ENCODE data around the gene CPAMD8.

DNA sequence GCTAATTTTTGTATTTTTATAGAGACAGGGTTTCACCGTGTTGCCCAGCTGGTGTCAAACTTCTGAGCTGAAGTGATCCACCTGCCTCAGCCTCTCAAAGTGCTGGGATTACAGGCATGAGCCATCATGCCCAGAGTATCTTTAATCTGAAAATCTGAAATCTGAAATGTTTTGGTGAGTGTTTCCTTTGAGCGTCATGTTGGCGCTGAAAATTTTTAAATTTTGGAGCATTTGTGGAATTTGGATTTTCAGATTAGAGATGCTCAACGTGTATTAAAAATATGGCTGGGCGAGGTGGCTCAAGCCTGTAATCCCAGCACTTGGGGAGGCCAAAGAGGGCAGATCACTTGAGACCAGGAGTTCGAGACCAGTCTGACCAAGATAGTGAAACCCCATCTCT is 5.1 kb upstream of the CPAMD8 start:
- TF ChIP-seq CTCF (conservative IDR thresholded peaks at IDR 0.05; ENCODE audit: low read length): no peak
- TF ChIP-seq EZH2phosphoT487 (IDR thresholded peaks at IDR 0.05; ENCODE audit: borderline replicate concordance, low read depth, low read length): no peak
